Endothelial cell of umbilical vein (primary cell): ENCODE measurements around the gene RABGGTA. TPM values are rescaled to one million over a fixed set of nuclear protein-coding genes. Genes with fewer than 3 reads are reported as not detected.

Experiments used
- BruUV-seq: library from RNA; stranded (reverse); fragments of 400-500 nt; replicated peaks from 2 replicates; lab custom pipeline; 2021; lab: Mats Ljungman, UMichigan
- CTCF ChIA-PET: fragments of 300-600, 350-600 bp; sonication (Branson Sonifier 250); formaldehyde crosslinking; loops from one replicate; lab custom pipeline; 2021; ENCODE audit warnings: antibody characterized with exemption, inconsistent platforms; lab: Charles Lee
- POLR2A ChIA-PET: fragments of 300-600, 350-600 bp; sonication (Branson Sonifier 250); formaldehyde crosslinking; loops from one replicate; lab custom pipeline; 2021; ENCODE audit warnings: antibody characterized with exemption, inconsistent platforms; lab: Charles Lee
- DNase-seq: peaks from one replicate; pipeline ENCODE4 v3.0.0-alpha.2; 2011; ENCODE audit warnings: low read depth, low spot score
- FAIRE-seq: peaks from 2 replicates; lab custom pipeline; 2011; peaks lifted over from hg19 to GRCh38; lab: Jason Lieb, UNC
- H2AFZ ChIP-seq: 2 replicates; pipeline ENCODE4 v1.6.0; 2012; ENCODE audit warnings: low read depth, low read length, control low read depth, inconsistent platforms
- H3K27ac ChIP-seq: 2 replicates; pipeline ENCODE4 v1.5.1; 2011; ENCODE audit warnings: low read depth, mild to moderate bottlenecking, control low read depth, low read length, moderate library complexity; ENCODE audit not compliant: insufficient read depth
- H3K27me3 ChIP-seq, 2 experiments: 2 replicates each; pipeline versions ENCODE4 v1.6.0 to v1.6.1; 2011; ENCODE audit warnings: low read length in 2 of 2, mixed read lengths in 1 of 2; ENCODE audit not compliant: control insufficient read depth in 2 of 2, insufficient read depth in 2 of 2
- H3K36me3 ChIP-seq, 2 experiments: 2 replicates in 1 of 2; 3 replicates in 1 of 2; pipeline ENCODE4 v1.5.1; 2011; ENCODE audit warnings: low read length in 2 of 2, mild to moderate bottlenecking in 1 of 2, moderate library complexity in 1 of 2; ENCODE audit not compliant: control insufficient read depth in 2 of 2, insufficient read depth in 2 of 2; ENCODE audit errors: extremely low read depth in 1 of 2
- H3K4me1 ChIP-seq: 3 replicates; pipeline ENCODE4 v1.5.1; 2011; ENCODE audit warnings: mild to moderate bottlenecking, low read length; ENCODE audit not compliant: control insufficient read depth, insufficient read depth; ENCODE audit errors: extremely low read depth
- H3K4me2 ChIP-seq: 2 replicates; pipeline ENCODE4 v1.6.1; 2011; ENCODE audit warnings: low read length, control low read depth, mixed read lengths; ENCODE audit not compliant: insufficient read depth
- H3K4me3 ChIP-seq, 3 experiments: fragments of 200-600 bp in 1 of 3; sonication (generic), shearing (Covaris generic) in 1 of 3; replicated peaks in 1 of 3; 2 replicates each; pipeline ENCODE4 v1.5.1; 2011 to 2016; ENCODE audit warnings: control low read depth in 3 of 3, low read length in 3 of 3, mild to moderate bottlenecking in 2 of 3, inconsistent platforms in 1 of 3, low read depth in 1 of 3, moderate library complexity in 1 of 3; ENCODE audit not compliant: insufficient read depth in 1 of 3
- H3K79me2 ChIP-seq: 2 replicates; pipeline ENCODE4 v1.6.0; 2012; ENCODE audit warnings: low read length, inconsistent platforms; ENCODE audit not compliant: control insufficient read depth, insufficient read depth
- H3K9ac ChIP-seq: replicated peaks from 2 replicates; pipeline ENCODE3; 2011; ENCODE audit warnings: low read length, control low read depth; ENCODE audit not compliant: insufficient read depth; ENCODE audit errors: extremely low read depth
- H3K9me1 ChIP-seq: replicated peaks from 3 replicates; pipeline ENCODE4 v1.6.0; 2011; ENCODE audit warnings: mild to moderate bottlenecking, low read length; ENCODE audit not compliant: control insufficient read depth, insufficient read depth; ENCODE audit errors: extremely low read depth
- H3K9me3 ChIP-seq: replicated peaks from 2 replicates; pipeline ENCODE4 v1.5.1; 2012; ENCODE audit warnings: low read length, inconsistent platforms; ENCODE audit not compliant: control insufficient read depth, insufficient read depth
- H4K20me1 ChIP-seq: replicated peaks from 2 replicates; pipeline ENCODE3; 2011; ENCODE audit warnings: mild to moderate bottlenecking, low read length; ENCODE audit not compliant: control insufficient read depth, insufficient read depth; ENCODE audit errors: extremely low read depth
- CTCF ChIP-seq, 2 donors: IDR thresholded peaks; 1 replicate in 1 of 2; 2 replicates in 1 of 2; pipeline ENCODE4 v1.5.1; 2011; ENCODE audit warnings: low read length in 2 of 2, mild to moderate bottlenecking in 2 of 2, moderate library complexity in 2 of 2, control low read depth in 1 of 2, inconsistent platforms in 1 of 2, low read depth in 1 of 2; ENCODE audit not compliant: insufficient read depth in 1 of 2; ENCODE audit errors: extremely low read depth in 1 of 2
- EZH2 ChIP-seq: IDR thresholded peaks from 2 replicates; pipeline ENCODE4 v1.6.1; 2012; ENCODE audit warnings: borderline replicate concordance, low read depth, mild to moderate bottlenecking, moderate library complexity, low read length, inconsistent platforms; ENCODE audit not compliant: severe bottlenecking
- FOS ChIP-seq: IDR thresholded peaks from 2 replicates; pipeline ENCODE4 v1.6.1; 2011; ENCODE audit warnings: mild to moderate bottlenecking, low read length, moderate library complexity, borderline replicate concordance; ENCODE audit not compliant: insufficient read depth
- GATA2 ChIP-seq: IDR thresholded peaks from 2 replicates; pipeline ENCODE4 v1.7.0; 2011; ENCODE audit warnings: low read depth, mild to moderate bottlenecking, moderate library complexity, mixed read lengths, low read length; ENCODE audit not compliant: insufficient read length, insufficient read depth
- JUN ChIP-seq: IDR thresholded peaks from 2 replicates; pipeline ENCODE4 v1.6.1; 2011; ENCODE audit warnings: borderline replicate concordance, low read depth; ENCODE audit not compliant: insufficient read length, insufficient read depth
- MAX ChIP-seq: IDR thresholded peaks from 2 replicates; pipeline ENCODE4 v1.6.1; 2011; ENCODE audit not compliant: insufficient read depth, insufficient read length
- MYC ChIP-seq: IDR thresholded peaks from one replicate; pipeline ENCODE4 v1.6.1; 2011; ENCODE audit warnings: mild to moderate bottlenecking, low read depth, low read length
- POLR2A ChIP-seq: IDR thresholded peaks from 2 replicates; pipeline ENCODE4 v1.6.1; 2012; ENCODE audit warnings: low read depth, mild to moderate bottlenecking, control low read depth, low read length
- POLR2AphosphoS5 ChIP-seq: IDR thresholded peaks from 2 replicates; pipeline ENCODE4 v1.6.1; 2012; ENCODE audit warnings: low read depth, mild to moderate bottlenecking, control low read depth, low read length, moderate library complexity; ENCODE audit not compliant: insufficient read depth
- dilution Hi-C: fragments of 300-500 bp; cut with MboI; formaldehyde crosslinking; loops from one replicate; pipeline ENCODE4 v1.15.0; 2019; ENCODE audit warnings: low sequenced_read_pairs; ENCODE audit not compliant: extremely low pct_ligation_motif_present
- intact Hi-C: fragments of 100-400 bp; cut with micrococcal nuclease; formaldehyde crosslinking; loops from one replicate; pipeline ENCODE4 v1.10.0; 2022
- polyA plus RNA-seq, 4 experiments: library from polyadenylated mRNA; depleted of rRNA in 3 of 4; stranded (reverse) in 3 of 4; unstranded in 1 of 4; fragments of >200 nt; gene quantifications; 2 replicates each; pipeline versions ENCODE4 v1.2.1 to v1.2.3, GENCODE V29; 2011 to 2012; ENCODE audit warnings: missing spikeins in 1 of 4
- total RNA-seq: library from RNA; stranded (reverse); gene quantifications from 2 replicates; pipeline ENCODE4 v1.2.3, GENCODE V29; 2021

Gene RABGGTA
- total and polyA plus RNA-seq, 2 donors (not counting 3 experiments of a cell fraction or from before 2014, with no cell fraction given) = 29.3 to 80.1 TPM

DNA sequence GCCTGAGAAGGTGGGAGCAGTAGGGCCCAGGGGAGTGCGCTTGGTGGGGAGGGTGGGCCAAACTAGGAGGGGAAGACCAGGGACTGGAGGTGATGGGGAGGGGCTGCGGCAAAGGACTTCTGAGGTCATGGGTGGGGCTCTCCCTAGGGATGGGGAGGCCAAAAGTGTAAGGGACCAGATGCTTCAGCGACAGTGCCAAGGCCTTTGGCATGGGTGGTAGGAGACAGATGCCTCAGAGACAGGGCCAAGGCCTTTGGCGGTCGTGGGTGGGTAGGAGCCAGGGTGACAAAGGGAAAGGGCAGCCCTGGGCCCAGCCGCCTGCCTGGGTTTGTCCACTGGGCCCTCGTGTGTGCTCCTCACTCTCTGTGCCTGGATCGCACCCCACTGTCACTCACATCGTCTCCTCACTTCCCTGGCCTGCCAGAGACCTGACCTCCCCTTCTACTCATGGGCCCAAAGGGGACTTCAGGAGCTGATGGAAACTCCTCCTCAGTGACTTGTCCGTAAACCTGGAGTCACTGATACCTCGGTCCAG, 13.2 kb upstream of the RABGGTA start:
- Histone ChIP-seq H4K20me1 (no peaks in the 10 kb centered on the region), H3K9me3 (no peaks in the 10 kb centered on the region), H3K79me2 (no peaks in the 10 kb centered on the region), H2AFZ (no peak overlapping the region), H3K9ac (no peak overlapping the region), H3K4me2 (no peak overlapping the region), H3K36me3 (no peaks in the 10 kb centered on the region), H3K4me1 (no peaks in the 10 kb centered on the region), H3K9me1 (no peaks in the 10 kb centered on the region), H3K4me3 (no peak overlapping the region), H3K27me3 (no peaks in the 10 kb centered on the region), H3K27ac (no peak overlapping the region)
- CTCF ChIA-PET = interaction anchor here (0.9 to 1.6 kb wide), 3 partner anchors 12 to 23 kb away, joined by 3 to 4 read pairs (median 3); partner anchors contain the start of gene CIDEB
- TF ChIP-seq CTCF (IDR thresholded peaks at IDR 0.05; ENCODE audit: extremely low read depth in 1 of 2, insufficient read depth in 1 of 2, low read depth in 1 of 2, low read length in 2 of 2) (no peak), POLR2A (no peak), MAX (no peak), GATA2 (no peak), POLR2AphosphoS5 (no peak), FOS (no peak), JUN (no peak), MYC (no peak), EZH2 (no peak)
- dilution Hi-C loops (no loop called here), intact Hi-C loops (no loop called here)
- FAIRE-seq (no peak), DNase-seq (no peak)
- BruUV-seq = no TSS peak
- POLR2A ChIA-PET = no interaction called here
